Measurements from ENCODE around the gene TLE1.
A peak's percentile ranks its signal among the peaks of the same experiment; 100 is the strongest.

The TLE1 gene

GRCh38 chr9:81627481-81627880 lies 61.9 kb downstream of the TLE1 start:
- Histone ChIP-seq H3K4me2 (no peak overlapping the region), H3K4me1 (peaks cover 16% of the 10 kb centered on the region), H4K20me1 (no peaks in the 10 kb centered on the region), H3K9ac (no peak overlapping the region), H3K27me3 (no peaks in the 10 kb centered on the region), H3K36me3 (peaks cover 47% of the 10 kb centered on the region), H3K9me3 (no peaks in the 10 kb centered on the region), H3K4me3 (no peak overlapping the region), H3K27ac (no peak overlapping the region)
- TF ChIP-seq Cebpa-rat (IDR thresholded peaks at IDR 0.05): no peak

GRCh38 chr9:81626511-81626910 lies 62.8 kb downstream of the TLE1 start:
- Histone ChIP-seq H3K4me2 (no peak overlapping the region), H3K36me3 (peaks cover 44% of the 10 kb centered on the region), H3K27me3 (no peaks in the 10 kb centered on the region), H3K27ac (no peak overlapping the region), H3K4me3 (no peak overlapping the region), H3K9me3 (no peaks in the 10 kb centered on the region), H4K20me1 (no peaks in the 10 kb centered on the region), H3K4me1 (peaks cover 23% of the 10 kb centered on the region), H3K9ac (no peak overlapping the region)
- no peak for TF ChIP-seq Cebpa-rat (IDR thresholded peaks at IDR 0.05)

- no peaks in the 10 kb centered on the region for H4K20me1 ChIP-seq
- H3K4me2 ChIP-seq: no peak overlapping the region
- H3K27me3 ChIP-seq: no peaks in the 10 kb centered on the region
- no peak overlapping the region for H3K4me3 ChIP-seq
- peaks cover 44% of the 10 kb centered on the region for H3K36me3 ChIP-seq
- TF ChIP-seq Cebpa-rat (IDR thresholded peaks at IDR 0.05): no peak
- H3K9me3 ChIP-seq: no peaks in the 10 kb centered on the region
- no peak overlapping the region for H3K9ac ChIP-seq
- H3K27ac ChIP-seq: no peak overlapping the region
- H3K4me1 ChIP-seq: peaks cover 29% of the 10 kb centered on the region
These were observed 63.4 kb downstream of the TLE1 start for GRCh38 chr9:81625969-81626368.

- no peaks in the 10 kb centered on the region for H3K9me3 ChIP-seq
- H3K36me3 ChIP-seq: peaks cover 45% of the 10 kb centered on the region
- H3K9ac ChIP-seq: no peak overlapping the region
- peaks cover 48% of the 10 kb centered on the region for H3K4me1 ChIP-seq
- no peak overlapping the region for H3K4me3 ChIP-seq
- H3K27ac ChIP-seq: no peak overlapping the region
- TF ChIP-seq Cebpa-rat (IDR thresholded peaks at IDR 0.05): no peak
- H3K27me3 ChIP-seq: no peaks in the 10 kb centered on the region
- no peak overlapping the region for H3K4me2 ChIP-seq
- H4K20me1 ChIP-seq: peaks cover 9% of the 10 kb centered on the region; the same call in 1 of the 2 replicates
These were observed 65.6 kb downstream of the TLE1 start for GRCh38 chr9:81623778-81624177.

- peaks cover 9% of the 10 kb centered on the region; the same call in 1 of the 2 replicates for H4K20me1 ChIP-seq
- H3K9ac ChIP-seq: no peak overlapping the region
- H3K4me3 ChIP-seq: no peak overlapping the region
- peaks cover 48% of the 10 kb centered on the region for H3K4me1 ChIP-seq
- H3K27ac ChIP-seq: no peak overlapping the region
- peaks cover 49% of the 10 kb centered on the region for H3K36me3 ChIP-seq
- H3K9me3 ChIP-seq: no peaks in the 10 kb centered on the region
- TF ChIP-seq Cebpa-rat (IDR thresholded peaks at IDR 0.05): no peak
- H3K4me2 ChIP-seq: no peak overlapping the region
- no peaks in the 10 kb centered on the region for H3K27me3 ChIP-seq
These were observed 66.7 kb downstream of the TLE1 start for GRCh38 chr9:81622471-81623255.

GRCh38 chr9:81621785-81622259 lies 67.5 kb downstream of the TLE1 start:
- no peak overlapping the region for H3K27ac ChIP-seq
- H3K9ac ChIP-seq: no peak overlapping the region
- TF ChIP-seq Cebpa-rat (IDR thresholded peaks at IDR 0.05): no peak

GRCh38 chr9:81621118-81621517 lies 68.2 kb downstream of the TLE1 start:
- Histone ChIP-seq H3K27me3 (no peaks in the 10 kb centered on the region), H3K9me3 (no peaks in the 10 kb centered on the region), H3K9ac (no peak overlapping the region), H4K20me1 (peaks cover 9% of the 10 kb centered on the region; the same call in 1 of the 2 replicates), H3K27ac (no peak overlapping the region), H3K4me1 (peaks cover 48% of the 10 kb centered on the region), H3K4me2 (peak overlapping the region; percentile 75), H3K36me3 (peaks cover 61% of the 10 kb centered on the region), H3K4me3 (no peak overlapping the region)
- no peak for TF ChIP-seq Cebpa-rat (IDR thresholded peaks at IDR 0.05)

More at GRCh38 chr9:81621785-81622259, 67.5 kb downstream of the TLE1 start:
- Histone ChIP-seq H3K4me1 (peaks cover 53% of the 10 kb centered on the region), H4K20me1 (peaks cover 9% of the 10 kb centered on the region; the same call in 1 of the 2 replicates), H3K4me2 (no peak overlapping the region; the same call in 1 of the 2 replicates), H3K9me3 (no peaks in the 10 kb centered on the region), H3K4me3 (no peak overlapping the region), H3K27me3 (no peaks in the 10 kb centered on the region), H3K36me3 (peaks cover 54% of the 10 kb centered on the region)

GRCh38 chr9:81620002-81620390 lies 69.4 kb downstream of the TLE1 start:
- Histone ChIP-seq H3K36me3 (peaks cover 72% of the 10 kb centered on the region), H4K20me1 (peaks cover 9% of the 10 kb centered on the region; the same call in 1 of the 2 replicates), H3K4me3 (no peak overlapping the region), H3K9me3 (peaks cover 5% of the 10 kb centered on the region; the same call in 1 of the 2 replicates), H3K27me3 (no peaks in the 10 kb centered on the region), H3K4me2 (peak overlapping the region; percentile 75), H3K27ac (peak overlapping the region; percentile 44; the same call in 1 of the 2 replicates), H3K9ac (no peak overlapping the region), H3K4me1 (peaks cover 44% of the 10 kb centered on the region)
- TF ChIP-seq Cebpa-rat (IDR thresholded peaks at IDR 0.05): no peak

- Histone ChIP-seq H3K9me3 (peaks cover 5% of the 10 kb centered on the region; the same call in 1 of the 2 replicates), H3K4me1 (peaks cover 48% of the 10 kb centered on the region), H3K4me2 (peak overlapping the region; percentile 75), H3K9ac (no peak overlapping the region), H3K27me3 (no peaks in the 10 kb centered on the region), H3K36me3 (peaks cover 76% of the 10 kb centered on the region), H3K27ac (peak overlapping the region; percentile 11; the same call in 1 of the 2 replicates), H4K20me1 (peaks cover 9% of the 10 kb centered on the region; the same call in 1 of the 2 replicates), H3K4me3 (no peak overlapping the region)
- no peak for TF ChIP-seq Cebpa-rat (IDR thresholded peaks at IDR 0.05)
These were observed 69.9 kb downstream of the TLE1 start for GRCh38 chr9:81619353-81620001.

GRCh38 chr9:81618923-81619322 lies 70.4 kb downstream of the TLE1 start:
- Histone ChIP-seq H3K4me2 (peak overlapping the region; percentile 75; the same call in 1 of the 2 replicates), H3K9ac (no peak overlapping the region), H3K4me1 (peaks cover 51% of the 10 kb centered on the region), H3K4me3 (no peak overlapping the region), H3K9me3 (peaks cover 5% of the 10 kb centered on the region; the same call in 1 of the 2 replicates), H3K36me3 (peaks cover 82% of the 10 kb centered on the region), H3K27ac (no peak overlapping the region), H4K20me1 (peaks cover 9% of the 10 kb centered on the region; the same call in 1 of the 2 replicates), H3K27me3 (no peaks in the 10 kb centered on the region)
- no peak for TF ChIP-seq Cebpa-rat (IDR thresholded peaks at IDR 0.05)

All from BLaER1 (cell line).